Smooth muscle cell of the brain vasculature (primary cell): ENCODE measurements around the gene C9orf43.
"Not testable (repeated sequence)": the region's sequence is repeated elsewhere in the genome, so short reads cannot be mapped to it uniquely, and the experiment has no call there.

Experiments
- DNase-seq: peaks from one replicate; pipeline ENCODE4 v3.0.0-alpha.2; 2012; ENCODE audit warnings: low read depth, low spot score

Gene C9orf43

DNA sequence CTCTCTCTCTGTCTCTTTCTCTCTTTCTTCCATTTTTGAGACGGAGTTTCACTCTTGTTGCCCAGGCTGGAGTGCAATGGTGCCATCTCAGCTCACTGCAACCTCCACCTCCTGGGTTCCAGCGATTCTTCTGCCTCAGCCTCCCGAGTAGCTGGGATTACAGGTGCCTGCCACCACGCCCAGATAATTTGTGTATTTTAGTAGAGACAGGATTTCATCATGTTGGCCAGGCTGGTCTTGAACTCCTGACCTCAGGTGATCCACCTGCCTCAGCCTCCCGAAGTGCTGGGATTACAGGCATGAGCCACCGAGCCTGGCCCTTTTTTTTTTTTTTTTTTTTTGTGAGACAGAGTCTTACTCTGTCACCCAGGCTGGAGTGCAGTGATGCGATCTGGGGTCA lies 29.1 kb upstream of the C9orf43 start:
- DNase-seq: not testable (repeated sequence)

DNA sequence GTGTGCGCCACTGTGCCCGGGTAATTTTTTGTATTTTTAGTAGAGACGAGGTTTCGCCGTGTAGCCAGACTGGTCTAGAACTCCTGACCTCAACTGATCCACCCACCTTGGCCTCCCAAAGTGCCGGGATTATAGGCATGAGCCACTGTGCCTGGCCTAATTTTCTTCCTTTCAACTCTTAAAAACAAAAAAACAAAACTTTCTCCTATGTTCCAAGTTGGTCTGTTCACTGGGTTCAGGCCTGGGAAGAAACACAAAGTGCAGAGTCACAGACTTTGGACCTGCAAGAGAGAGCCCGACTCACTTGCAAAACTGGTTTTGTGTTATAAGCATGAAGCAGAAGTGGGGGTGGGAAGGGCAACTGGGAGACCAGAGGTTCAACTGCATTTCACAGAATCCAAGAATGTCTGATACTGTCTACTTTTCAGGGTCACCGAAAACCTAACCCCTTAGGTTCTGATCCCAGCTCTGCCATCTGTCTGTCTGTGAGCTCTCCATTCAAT lies 28.6 kb upstream of the C9orf43 start:
- no peak for DNase-seq

DNA sequence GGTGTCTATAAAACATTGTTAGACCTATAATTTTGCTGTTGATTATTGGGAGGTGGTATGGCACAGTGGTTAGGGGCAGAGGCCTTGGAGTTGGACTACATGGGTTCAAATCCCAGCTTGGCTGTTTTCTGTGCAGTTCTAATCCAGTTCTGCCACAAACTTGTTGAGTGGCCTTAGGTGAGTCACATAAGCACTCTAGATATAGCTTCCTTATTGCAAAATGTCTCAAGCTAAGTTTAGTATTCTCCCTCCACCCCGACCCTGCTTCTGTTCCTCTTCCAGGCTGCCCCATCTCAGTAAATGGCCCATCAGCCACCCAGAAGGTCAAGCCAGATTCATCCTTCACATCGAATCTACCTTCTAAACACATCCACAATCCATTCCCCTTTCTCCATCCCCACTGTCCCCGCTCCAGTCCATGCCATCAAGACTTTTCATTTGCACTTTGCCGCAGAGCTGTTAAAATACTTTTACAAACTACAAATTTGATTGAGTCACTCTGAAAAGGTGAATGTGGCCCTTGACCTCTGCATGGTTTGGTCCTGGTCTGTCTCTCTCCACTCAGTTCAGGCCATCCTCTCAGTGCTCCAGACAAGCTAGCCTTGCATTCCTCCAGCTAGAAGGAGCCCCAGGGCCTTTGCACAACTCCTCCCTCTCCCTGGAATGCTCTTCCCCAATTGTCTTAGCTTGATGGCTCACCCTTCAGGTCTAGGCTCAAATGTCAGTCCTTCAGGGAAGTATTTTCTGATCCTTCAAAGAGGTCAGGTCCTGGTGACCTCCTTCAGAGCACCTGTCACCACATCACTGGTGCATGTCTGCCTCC lies 23.8 kb upstream of the C9orf43 start:
- no peak for DNase-seq

DNA sequence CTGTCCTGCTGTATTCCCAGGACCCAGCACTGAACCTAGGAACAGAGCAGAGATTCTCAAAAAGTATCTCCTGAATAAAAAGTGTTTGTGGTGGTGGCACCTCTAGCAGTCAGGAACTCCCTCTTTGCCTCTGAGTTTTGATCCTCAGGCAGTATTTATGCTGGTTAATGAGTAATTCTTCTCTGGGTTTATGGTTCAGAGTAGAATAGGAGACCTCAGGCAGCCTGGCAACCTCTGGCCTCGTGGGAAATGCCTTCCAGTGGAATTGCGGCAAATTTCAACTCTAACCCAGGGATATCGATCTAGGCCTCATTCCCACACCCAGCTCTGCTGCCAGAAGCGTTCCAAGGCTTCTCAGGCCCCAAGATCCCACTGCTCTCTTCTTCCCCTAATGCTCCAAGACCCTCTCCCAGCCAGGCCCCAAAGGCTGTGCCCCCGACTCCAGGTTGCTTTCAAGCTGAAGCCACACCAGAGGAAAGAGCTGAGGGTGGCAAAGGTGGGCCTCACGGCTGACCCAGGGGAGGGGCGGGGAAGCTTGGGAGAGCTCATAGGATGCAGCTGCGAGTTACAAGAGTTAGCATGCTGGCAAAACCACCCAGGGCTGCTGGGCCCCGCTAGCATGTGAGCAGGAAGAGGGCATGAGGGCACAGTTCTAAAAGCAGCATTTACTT lies 22.9 kb upstream of the C9orf43 start:
- DNase-seq: no peak

DNA sequence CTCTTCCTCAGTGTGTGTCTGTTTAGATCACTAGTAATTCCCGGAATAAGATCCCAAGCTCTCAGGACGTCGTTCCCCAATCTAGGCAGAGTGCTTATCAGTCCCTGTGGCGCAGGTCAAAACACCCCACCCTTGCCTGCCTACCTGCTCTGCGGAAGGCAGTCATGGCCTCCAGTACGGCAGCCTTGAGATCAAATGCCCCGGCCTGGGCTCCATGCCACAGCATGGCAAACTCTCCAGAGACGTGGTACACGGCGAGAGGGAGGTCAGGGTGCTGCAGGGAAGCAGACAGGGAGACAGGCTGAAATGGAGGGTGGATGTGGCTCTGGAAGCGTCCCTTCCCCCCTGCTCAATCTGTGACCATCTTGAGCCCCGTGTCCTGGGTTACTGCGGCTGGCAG lies 21.7 kb upstream of the C9orf43 start:
- no peak for DNase-seq

DNA sequence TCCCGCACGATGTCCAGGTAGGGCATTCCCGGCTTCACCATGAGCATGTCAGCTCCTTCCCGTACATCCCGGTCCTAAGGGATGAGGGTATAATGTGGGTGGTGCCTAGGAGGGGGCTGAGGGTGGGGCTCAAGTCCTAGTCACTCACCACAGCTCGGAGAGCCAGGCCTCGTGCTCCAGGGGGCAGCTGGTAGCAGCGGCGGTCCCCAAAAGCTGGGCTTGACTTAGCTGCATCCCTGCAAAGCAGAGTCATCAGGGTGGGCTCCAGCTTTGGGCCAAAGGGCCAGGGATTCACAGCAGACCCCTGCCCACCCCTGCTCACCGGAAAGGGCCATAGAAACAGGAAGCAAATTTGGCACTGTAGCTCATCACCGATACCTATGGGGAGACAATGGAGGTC lies 21.1 kb upstream of the C9orf43 start:
- DNase-seq: no peak

DNA sequence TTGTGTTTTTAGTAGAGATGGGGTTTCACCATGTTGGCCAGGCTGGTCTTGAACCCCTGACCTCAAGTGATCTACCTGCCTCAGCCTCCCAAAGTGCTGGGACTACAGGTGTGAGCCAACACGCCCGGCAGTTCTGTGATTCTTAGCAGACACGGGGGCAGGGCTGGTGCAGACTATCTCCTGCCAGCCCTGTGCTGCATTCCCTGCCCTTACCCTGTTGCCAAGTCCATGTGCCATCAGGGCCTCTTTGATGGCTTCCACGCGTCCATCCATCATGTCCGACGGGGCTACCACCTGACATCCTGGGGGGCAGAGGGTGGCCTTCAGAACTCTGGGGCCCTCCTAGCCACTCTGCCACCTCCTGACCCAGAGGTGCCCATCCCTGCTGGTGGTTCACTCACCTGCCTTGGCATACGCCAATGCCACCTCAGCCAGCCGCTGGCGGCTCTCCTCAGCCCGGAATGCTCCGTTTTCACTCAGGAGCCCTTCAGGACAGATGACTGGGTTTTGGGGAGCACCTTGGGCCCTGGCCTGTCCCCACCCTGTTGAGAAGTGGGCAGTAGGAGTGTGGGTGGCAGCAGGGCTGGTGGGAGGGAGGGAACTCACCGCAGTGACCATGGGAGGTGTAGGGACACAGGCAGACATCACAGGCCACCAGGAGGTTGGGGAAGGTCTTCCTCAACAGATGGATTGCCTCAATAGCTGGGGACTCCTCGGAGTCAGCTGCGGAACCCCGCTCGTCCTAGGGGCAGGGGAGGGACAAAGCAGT lies 20.2 kb upstream of the C9orf43 start:
- no peak for DNase-seq

DNA sequence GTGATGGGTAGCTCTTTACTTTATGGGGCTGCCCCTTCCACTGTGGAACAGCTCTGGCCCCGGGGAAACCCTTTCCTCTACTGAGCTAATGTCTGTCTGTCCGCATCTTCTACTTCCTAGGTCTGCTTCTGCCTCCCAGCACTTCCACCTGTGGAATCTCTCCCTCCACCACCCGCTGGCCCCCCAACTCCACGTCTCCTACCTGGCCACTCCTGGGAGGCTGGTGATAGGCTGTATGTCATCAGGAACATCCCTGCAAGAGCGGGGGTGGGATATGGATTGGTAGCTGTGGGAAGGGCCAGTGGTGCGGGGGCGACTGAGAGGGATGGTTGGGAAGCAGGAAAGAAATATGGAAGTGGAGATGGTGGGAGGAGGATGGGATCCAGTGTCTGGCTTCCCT lies 18.6 kb upstream of the C9orf43 start:
- no peak for DNase-seq

DNA sequence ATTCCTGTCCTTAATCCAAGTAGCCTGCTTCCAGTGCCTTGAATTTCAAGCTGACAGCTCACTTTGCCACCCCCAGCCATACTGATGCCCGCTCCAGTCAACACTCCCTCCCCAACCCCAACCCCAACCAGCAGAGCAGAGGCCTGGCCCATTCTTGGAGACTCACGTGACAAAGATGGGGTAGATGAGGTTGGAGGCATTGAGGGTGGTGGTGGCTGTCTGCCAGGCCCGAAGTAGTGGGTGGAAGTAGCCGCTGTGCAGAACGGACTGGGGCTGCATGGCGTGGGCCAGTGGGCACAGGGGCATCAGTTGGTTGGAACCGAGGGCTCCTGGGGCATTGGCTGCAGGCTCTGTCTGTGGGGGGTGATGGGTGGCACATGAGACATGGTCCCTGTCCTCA lies 17.3 kb upstream of the C9orf43 start:
- no peak for DNase-seq

DNA sequence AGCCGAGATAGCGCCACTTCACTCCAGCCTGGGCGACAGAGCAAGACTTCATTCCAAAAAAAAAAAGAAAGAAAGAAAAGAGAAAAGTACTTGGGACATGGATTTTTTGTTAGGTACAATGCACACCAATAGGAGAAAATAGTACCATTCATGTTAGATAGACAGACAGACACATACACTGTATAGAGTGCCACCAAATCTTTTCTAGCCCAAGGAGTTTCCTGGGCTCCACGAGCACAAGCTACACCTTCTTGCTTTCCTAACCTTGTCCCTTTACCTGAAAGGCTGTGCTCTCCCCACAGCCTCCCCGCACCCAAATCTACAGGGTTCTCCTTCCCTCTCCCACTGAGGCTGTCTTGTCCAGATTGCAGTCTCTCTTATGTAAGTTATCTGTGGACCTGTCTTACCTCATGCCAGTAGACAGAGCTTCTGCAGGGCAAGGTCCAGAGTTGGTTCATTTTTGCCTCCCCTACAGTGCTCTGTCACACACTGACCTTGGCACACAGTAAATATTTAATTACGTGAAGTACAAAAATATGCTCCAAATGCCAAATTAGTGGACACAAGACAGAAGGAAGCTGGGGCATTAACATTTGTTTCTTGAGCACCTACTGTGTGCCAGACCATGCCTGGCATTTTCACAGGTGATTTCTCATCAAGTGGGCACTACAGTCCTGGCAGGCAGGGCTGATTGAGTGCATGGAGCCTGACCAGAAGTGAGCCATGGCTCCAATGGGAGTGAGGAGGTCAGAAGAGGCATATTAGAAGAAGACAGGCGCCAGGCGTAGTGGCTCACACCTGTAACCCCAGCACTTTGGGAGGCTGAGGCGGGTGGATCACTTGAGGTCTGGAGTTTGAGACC lies 15.3 kb upstream of the C9orf43 start:
- no peak for DNase-seq

DNA sequence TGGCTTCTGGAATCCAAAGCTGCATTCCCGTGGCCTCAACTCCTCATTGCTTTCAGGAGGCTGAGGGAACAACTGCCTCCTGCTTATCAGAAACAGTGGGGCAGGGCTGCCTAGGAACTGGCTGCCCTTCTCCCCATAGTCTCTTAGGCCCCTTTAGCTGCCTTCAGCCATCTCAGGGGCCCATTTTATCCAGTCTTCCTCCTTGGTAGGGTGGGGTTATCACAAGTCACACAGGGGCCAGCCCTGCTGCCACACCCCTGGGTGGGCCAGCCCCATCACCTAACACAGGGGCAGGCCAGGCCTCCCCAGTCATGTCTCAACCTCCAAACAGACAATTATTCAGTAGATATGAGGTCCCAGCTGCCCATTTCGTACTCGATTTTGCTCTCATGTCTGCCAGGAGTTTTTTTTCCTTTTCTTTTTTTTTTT lies 13.3 kb upstream of the C9orf43 start:
- no peak for DNase-seq

DNA sequence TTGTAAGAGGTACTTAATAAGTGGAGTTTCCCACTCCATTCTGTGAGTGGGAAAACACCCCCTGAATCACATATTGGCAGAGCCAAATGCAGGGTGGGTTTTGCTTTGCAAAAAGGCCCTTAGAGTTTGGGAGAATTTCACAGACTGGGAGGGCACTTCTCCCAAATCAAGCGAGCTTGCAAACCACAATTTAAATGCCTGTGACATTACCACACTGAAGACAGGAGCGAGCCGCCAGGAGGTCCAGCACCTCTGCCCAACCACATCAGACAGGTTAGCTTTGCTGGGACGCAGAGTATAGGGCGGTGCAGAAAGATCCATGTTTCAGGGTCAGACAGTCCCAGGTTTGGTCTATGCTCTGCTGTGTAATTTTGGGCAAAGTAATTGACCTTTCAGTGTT lies 11.8 kb upstream of the C9orf43 start:
- DNase-seq: no peak

DNA sequence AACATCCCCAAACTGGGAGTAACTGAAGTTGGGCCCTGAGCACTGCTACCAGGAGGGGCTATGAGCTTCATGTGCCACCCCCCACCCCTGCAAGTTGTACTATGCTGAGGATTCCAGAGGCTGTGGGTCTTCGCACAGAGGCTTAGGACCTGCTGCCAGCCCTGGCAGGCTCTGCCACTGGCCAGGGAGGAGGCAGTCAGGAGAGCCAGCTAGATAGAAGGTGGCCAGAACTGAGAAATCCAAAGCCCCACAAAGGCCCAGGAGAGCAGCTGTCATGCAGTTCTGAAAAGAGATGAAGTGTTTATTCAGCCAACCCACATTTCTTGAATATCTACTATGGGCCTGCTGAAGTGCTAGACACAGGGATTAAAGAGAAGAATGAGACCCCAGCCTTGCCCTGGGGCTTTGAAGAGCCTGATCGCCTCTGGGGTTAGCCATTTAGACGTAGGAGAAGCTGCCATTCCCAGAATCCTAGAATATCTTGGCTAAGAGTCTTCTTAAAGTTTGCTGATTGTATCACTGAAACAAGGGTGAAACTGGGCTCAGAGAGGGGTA lies 10.8 kb upstream of the C9orf43 start:
- DNase-seq: no peak

DNA sequence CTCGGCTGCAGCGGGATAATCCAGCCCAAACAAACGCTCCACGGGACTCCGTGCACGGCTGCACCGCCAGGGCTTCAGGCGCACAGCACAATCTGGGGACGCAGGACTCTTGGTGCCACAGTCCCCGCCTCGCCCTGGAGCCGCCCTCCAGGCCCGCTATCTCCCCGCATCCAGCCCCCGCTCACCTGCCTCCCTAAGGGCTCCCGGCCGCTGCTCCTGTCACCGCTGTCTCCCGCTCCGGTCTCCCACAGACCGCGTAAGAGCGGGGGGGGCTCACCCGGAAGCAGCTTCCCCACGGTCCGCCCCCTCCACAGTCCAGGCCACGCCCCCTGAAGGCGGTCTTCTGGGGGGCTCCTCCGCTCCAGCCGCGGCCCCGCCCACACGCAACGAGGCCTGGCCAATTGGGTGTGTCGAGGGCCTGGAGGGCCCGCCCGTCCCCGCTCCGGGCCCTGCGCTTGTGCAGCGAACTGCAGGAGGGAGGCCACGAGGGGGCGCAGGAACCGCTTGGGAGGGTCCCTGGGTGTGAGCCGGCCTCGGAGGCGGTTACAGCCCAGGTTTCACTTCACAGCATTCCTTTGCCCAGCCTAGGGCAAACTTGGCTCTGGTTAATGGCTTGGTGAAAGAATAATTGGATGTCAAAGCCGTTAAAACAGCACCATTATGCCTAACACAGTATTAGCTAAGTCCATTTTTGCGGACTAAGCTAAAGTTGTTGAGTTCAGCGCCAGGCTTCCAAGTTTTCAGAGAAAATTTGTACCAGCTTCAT lies 9.3 kb upstream of the C9orf43 start, which contains the start of gene ALAD:
Gene ALAD (minus strand): TSS at position 258 of the 766 bp plus-strand sequence. CDS start 7,725 bp downstream, outside the sequence.
- DNase-seq: peak; percentile 98

DNA sequence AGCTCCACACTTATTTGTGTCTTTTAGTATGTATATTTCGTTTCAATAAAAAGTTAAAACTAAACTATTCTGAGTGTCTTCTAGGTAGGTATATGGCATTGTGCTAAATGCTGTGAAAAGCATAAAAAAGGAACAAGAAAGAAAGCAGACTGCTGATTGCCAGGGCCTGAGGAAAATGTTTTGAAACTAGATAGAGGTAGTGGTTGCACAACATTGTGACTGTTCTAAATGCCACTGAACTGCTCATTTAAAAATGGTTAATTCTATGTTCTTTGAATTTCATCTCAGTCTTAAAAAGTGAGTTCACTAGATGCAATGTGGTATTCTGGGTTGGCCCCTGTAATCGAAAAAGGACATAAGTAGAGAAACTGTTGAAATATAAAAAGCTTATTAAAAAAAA lies 6.9 kb upstream of the C9orf43 start:
- no peak for DNase-seq

DNA sequence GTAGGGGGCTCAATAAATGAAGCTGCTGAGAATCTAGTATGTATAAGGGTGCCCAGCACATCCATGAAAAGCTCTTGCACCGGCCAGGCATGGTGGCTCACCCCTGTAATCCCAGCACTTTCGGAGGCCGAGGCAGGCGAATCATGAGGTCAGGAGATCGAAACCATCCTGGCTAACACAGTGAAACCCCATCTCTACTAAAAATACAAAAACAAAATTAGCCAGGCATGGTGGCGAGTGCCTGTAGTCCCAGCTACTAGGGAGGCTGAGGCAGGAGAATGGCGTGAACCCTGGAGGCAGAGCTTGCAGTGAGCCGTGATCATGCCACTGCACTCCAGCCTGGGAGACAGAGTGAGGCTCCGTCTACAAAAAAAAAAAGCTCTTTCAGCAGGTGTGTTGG lies 4.2 kb upstream of the C9orf43 start:
- not testable (repeated sequence) for DNase-seq

DNA sequence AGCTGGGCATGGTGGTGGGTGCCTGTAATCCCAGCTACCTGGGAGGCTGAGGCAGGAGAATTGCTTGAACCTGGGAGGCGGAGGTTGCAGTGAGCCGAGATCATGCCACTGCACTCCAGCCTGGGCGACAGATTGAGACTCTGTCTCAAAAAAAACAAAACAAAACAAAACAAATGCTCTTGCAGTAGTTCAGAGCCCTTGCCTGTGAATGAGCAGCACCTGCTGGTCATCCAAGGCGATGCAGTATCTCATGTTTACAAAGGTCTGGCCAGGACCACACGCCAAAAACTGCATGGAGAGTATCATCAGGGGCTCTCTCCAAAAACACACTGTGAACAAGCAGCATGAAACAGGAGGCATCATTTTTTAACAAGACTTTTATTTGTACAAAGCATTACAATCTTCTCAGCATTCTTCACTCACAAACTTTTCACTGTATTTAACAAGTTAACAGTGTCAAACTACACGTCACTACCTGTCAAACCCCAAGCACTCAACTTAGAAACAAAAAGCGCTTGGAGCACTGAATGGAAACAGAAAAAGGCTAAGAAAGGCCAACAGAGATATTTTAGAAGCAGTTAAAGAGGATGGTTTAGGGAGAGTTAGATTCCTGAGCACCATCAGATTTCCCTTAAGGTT lies 3.6 kb upstream of the C9orf43 start:
- peak; percentile 52 for DNase-seq

DNA sequence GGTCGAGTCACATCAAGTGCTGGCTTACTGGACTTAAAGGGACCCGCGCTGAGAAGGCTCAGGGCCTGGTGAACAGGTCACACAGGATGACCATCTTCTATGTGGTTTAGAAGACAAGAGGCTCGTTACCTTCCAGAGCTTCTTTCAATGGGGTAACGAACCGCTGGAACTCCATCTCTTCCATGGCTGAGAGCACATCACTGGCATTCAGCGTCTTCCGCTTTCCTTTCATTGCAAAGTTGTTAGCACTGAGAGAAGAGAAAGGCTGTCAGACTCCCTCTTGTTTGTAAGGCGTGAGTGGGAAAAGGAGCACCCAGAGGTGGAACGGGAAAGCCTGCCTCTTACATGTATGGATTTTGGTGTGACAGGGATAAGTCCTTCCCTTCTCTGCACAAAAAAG lies 1.1 kb upstream of the C9orf43 start:
- no peak for DNase-seq

DNA sequence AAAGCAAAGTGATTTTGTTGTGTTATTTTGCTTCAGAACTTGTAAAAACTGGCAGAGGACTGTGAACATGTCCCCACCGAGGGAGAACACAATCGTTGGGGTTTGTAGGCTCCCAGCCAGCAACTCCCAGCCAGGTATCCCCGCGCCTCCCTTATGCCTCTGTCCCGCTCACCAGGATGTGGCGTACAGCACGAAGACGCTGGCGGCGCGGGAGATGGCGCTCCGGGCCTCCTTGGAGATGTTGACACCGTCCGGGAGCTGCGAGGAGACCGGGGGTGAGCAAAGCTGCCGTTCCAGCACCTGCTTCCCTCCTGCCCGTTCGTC lies 702 bp upstream of the C9orf43 start:
- no peak for DNase-seq
